Measurements from ENCODE around the gene TXK. TPM values are rescaled to one million over a fixed set of nuclear protein-coding genes. Genes with fewer than 3 reads are reported as not detected.

TXK gene
- total RNA-seq, 3 donors from 2014 or later (not counting 1 experiment from before 2014, with no cell fraction given): 197 to 338 (median 225) TPM

DNA sequence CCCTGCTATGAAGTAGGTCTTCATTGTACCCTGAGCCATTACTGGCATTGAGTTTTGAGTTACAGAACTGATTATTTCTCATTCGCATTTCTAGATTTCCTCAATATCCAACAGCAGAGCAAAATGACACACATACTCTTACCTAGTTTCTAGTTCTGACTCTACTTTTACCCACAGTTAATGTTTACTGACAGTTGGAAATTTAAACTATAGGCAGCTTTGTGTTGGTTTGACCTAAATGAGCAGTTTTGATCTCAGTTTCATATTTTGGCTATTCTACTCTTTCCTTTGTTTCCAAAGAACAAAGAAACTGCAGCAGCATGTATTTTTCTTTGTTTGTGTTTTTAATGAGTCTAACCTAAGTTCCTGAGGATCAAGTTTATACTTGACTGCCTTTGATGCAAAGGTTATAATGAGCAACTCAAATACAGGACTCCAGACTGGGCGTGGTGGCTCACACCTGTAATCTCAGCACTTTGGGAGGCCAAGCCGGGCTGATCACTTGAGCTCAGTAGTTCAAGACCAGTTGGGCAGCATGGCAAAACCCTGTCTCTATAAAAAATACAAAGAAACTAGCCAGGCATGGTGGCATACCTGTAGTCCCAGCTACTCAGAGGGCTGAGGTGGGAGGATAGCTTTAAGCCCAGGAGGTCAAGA lies 30.4 kb downstream of the TXK start:
- peak overlapping the region; percentile 45 for H3K27ac ChIP-seq (ENCODE audit: low read length)
- peaks cover 52 to 56% of the 10 kb centered on the region in 2 donors for H3K4me1 Mint-ChIP-seq
- peaks cover 72% of the 10 kb centered on the region for H3K36me3 ChIP-seq (ENCODE audit: control insufficient read depth, insufficient read depth, low read length)
- peaks cover 14% of the 10 kb centered on the region for H3K4me1 ChIP-seq (ENCODE audit: control insufficient read depth, insufficient read depth, low read length)
- H3K9me3 Mint-ChIP-seq: no peaks in the 10 kb centered on the region
- ATAC-seq: no peak
- TF ChIP-seq, protein P1, sequence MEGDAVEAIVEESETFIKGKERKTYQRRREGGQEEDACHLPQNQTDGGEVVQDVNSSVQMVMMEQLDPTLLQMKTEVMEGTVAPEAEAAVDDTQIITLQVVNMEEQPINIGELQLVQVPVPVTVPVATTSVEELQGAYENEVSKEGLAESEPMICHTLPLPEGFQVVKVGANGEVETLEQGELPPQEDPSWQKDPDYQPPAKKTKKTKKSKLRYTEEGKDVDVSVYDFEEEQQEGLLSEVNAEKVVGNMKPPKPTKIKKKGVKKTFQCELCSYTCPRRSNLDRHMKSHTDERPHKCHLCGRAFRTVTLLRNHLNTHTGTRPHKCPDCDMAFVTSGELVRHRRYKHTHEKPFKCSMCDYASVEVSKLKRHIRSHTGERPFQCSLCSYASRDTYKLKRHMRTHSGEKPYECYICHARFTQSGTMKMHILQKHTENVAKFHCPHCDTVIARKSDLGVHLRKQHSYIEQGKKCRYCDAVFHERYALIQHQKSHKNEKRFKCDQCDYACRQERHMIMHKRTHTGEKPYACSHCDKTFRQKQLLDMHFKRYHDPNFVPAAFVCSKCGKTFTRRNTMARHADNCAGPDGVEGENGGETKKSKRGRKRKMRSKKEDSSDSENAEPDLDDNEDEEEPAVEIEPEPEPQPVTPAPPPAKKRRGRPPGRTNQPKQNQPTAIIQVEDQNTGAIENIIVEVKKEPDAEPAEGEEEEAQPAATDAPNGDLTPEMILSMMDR (IDR thresholded peaks at IDR 0.05): no peak
- H3K9me3 ChIP-seq (ENCODE audit: control insufficient read depth, insufficient read depth, low read length): no peaks in the 10 kb centered on the region
- H3K36me3 Mint-ChIP-seq: peaks cover 10% of the 10 kb centered on the region
- H3K4me3 Mint-ChIP-seq: peak overlapping the region; percentile 25
- H3K27me3 ChIP-seq (ENCODE audit: control insufficient read depth, insufficient read depth, low read length): no peaks in the 10 kb centered on the region
- 67% methylated on average over 3 of the region's 3 CpGs for WGBS (ENCODE audit: insufficient coverage)
- peak overlapping the region; percentile 88 to 90 for H3K27ac Mint-ChIP-seq
- intact Hi-C loops (cut with micrococcal nuclease): no loop called here
- no peak for DNase-seq
- H3K27me3 Mint-ChIP-seq (ENCODE audit: low read depth in 2 of 2): no peaks in the 10 kb centered on the region
- H3K4me3 ChIP-seq (ENCODE audit: low read length): no peak overlapping the region

DNA sequence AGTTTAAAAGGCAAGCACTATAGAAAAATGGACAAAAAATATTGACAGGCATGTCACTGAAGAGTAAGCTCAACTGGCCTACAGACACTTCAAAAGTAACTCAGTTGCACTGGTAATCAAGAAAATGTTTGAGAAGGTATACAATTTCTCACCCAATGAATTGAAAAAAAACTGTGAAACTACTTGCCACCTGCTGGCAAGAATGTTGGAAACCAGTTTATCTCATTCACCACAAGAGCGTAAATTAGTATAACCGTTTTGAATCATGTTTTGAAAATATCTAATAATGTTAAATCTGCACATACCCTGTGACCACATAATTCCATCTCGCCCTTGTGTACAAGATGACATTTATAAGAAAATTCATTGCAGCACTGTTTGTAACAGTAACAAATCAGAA lies 31.7 kb downstream of the TXK start:
- intact Hi-C loops (cut with micrococcal nuclease): no loop called here
- Histone ChIP-seq H3K27me3 (ENCODE audit: control insufficient read depth, insufficient read depth, low read length) (no peaks in the 10 kb centered on the region), H3K27ac (ENCODE audit: low read length) (no peak overlapping the region), H3K4me3 (ENCODE audit: low read length) (no peak overlapping the region), H3K9me3 (ENCODE audit: control insufficient read depth, insufficient read depth, low read length) (no peaks in the 10 kb centered on the region), H3K4me1 (ENCODE audit: control insufficient read depth, insufficient read depth, low read length) (peaks cover 12% of the 10 kb centered on the region), H3K36me3 (ENCODE audit: control insufficient read depth, insufficient read depth, low read length) (peaks cover 70% of the 10 kb centered on the region)
- peak in 2 of 3 donors; percentile 73 to 74 for ATAC-seq
- H3K36me3 Mint-ChIP-seq: peaks cover 10% of the 10 kb centered on the region
- no peaks in the 10 kb centered on the region for H3K27me3 Mint-ChIP-seq (ENCODE audit: low read depth in 2 of 2)
- DNase-seq: no peak
- WGBS (ENCODE audit: insufficient coverage): 38% methylated on average over 3 of the region's 3 CpGs
- peaks cover 44 to 49% of the 10 kb centered on the region in 2 donors for H3K4me1 Mint-ChIP-seq
- TF ChIP-seq, protein P1 (IDR thresholded peaks at IDR 0.05): no peak
- H3K9me3 Mint-ChIP-seq: no peaks in the 10 kb centered on the region
- H3K27ac Mint-ChIP-seq: peak overlapping the region; percentile 88 to 90
- H3K4me3 Mint-ChIP-seq: no peak overlapping the region

DNA sequence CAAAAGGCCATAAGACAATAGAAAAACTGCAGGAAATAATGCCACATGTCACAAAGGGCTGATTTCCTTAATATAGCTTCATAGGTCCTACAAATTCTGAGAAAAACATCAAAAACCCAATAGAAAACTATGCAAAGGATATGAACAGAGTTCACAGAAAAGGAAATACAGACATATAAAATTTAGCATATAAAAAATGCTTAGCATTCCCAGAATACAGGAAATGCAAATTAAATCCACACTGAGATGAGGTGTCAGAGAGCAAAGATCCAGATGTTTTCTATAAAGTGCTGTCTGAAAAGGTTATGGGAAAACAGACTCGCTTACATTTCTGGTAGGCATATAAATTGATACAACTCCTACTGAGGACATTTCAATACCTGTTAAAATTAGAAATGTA lies 33.8 kb downstream of the TXK start:
- DNase-seq: no peak
- H3K36me3 ChIP-seq (ENCODE audit: control insufficient read depth, insufficient read depth, low read length): peaks cover 72% of the 10 kb centered on the region
- H3K9me3 ChIP-seq (ENCODE audit: control insufficient read depth, insufficient read depth, low read length): no peaks in the 10 kb centered on the region
- H3K27ac ChIP-seq (ENCODE audit: low read length): no peak overlapping the region
- peaks cover 12% of the 10 kb centered on the region for H3K4me1 ChIP-seq (ENCODE audit: control insufficient read depth, insufficient read depth, low read length)
- H3K36me3 Mint-ChIP-seq: peaks cover 10% of the 10 kb centered on the region
- peak overlapping the region; percentile 88 to 90 for H3K27ac Mint-ChIP-seq
- no peaks in the 10 kb centered on the region for H3K9me3 Mint-ChIP-seq
- H3K4me3 ChIP-seq (ENCODE audit: low read length): no peak overlapping the region
- H3K4me3 Mint-ChIP-seq: peak overlapping the region; percentile 21
- no peaks in the 10 kb centered on the region for H3K27me3 Mint-ChIP-seq (ENCODE audit: low read depth in 2 of 2)
- no peak for ATAC-seq
- WGBS (ENCODE audit: insufficient coverage): no CpG with 5 or more reads among the region's 1 CpG
- peaks cover 35 to 40% of the 10 kb centered on the region in 2 donors for H3K4me1 Mint-ChIP-seq
- intact Hi-C loops (cut with micrococcal nuclease): no loop called here
- no peaks in the 10 kb centered on the region for H3K27me3 ChIP-seq (ENCODE audit: control insufficient read depth, insufficient read depth, low read length)
- TF ChIP-seq, protein P1 (IDR thresholded peaks at IDR 0.05): no peak

DNA sequence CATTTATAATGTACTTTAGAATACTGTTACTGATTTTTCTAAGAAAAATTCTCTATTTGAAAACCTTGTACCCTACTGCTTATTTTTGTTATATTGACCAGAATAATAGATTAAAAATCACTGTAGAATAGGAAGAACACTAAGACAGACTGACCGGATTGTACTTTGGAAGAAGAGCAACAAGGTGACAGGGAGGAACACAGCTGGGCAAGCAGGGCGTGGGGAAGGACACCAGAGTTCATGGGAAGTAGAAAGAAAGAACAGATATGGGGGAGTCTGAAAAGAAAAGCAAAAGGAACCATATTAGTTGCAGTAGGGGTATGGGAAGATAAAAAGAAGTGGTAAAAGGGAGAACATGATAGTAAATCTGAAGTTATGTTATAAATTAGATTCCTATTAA lies 38.6 kb downstream of the TXK start:
- H3K4me3 Mint-ChIP-seq: no peak overlapping the region
- TF ChIP-seq, protein P1 (IDR thresholded peaks at IDR 0.05): no peak
- H3K9me3 Mint-ChIP-seq: no peaks in the 10 kb centered on the region
- Histone ChIP-seq H3K9me3 (ENCODE audit: control insufficient read depth, insufficient read depth, low read length) (no peaks in the 10 kb centered on the region), H3K27ac (ENCODE audit: low read length) (no peak overlapping the region), H3K27me3 (ENCODE audit: control insufficient read depth, insufficient read depth, low read length) (no peaks in the 10 kb centered on the region), H3K4me3 (ENCODE audit: low read length) (no peak overlapping the region), H3K4me1 (ENCODE audit: control insufficient read depth, insufficient read depth, low read length) (peaks cover 2% of the 10 kb centered on the region), H3K36me3 (ENCODE audit: control insufficient read depth, insufficient read depth, low read length) (peaks cover 83% of the 10 kb centered on the region)
- DNase-seq (no peak), ATAC-seq (no peak)
- H3K36me3 Mint-ChIP-seq: no peaks in the 10 kb centered on the region
- H3K4me1 Mint-ChIP-seq: peaks cover 15 to 38% of the 10 kb centered on the region in 2 donors
- no peaks in the 10 kb centered on the region for H3K27me3 Mint-ChIP-seq (ENCODE audit: low read depth in 2 of 2)
- WGBS (ENCODE audit: insufficient coverage): 91% methylated on average over 2 of the region's 2 CpGs
- H3K27ac Mint-ChIP-seq: no peak overlapping the region
- intact Hi-C loops (cut with micrococcal nuclease): no loop called here
